GM23248 (cell line): ENCODE results near the gene MUSK. TPM values are rescaled to one million over a fixed set of nuclear protein-coding genes. Genes with fewer than 3 reads are reported as not detected.

Experiments
- DNase-seq: peaks from one replicate; pipeline ENCODE4 v3.0.0-alpha.2; 2015
- H2AFZ ChIP-seq: fragments of 200-600 bp; sonication (generic); 2 replicates; pipeline ENCODE4 v1.6.1; 2016; ENCODE audit warnings: antibody characterized with exemption
- H3F3A ChIP-seq: fragments of 200-600 bp; sonication (generic); 2 replicates; pipeline ENCODE4 v1.6.1; 2016; ENCODE audit warnings: mild to moderate bottlenecking, antibody characterized with exemption, mixed run types; ENCODE audit not compliant: insufficient read depth
- H3K27ac ChIP-seq: fragments of 200-600 bp; sonication (generic); 2 replicates; pipeline ENCODE4 v1.5.1; 2016; ENCODE audit warnings: mild to moderate bottlenecking
- H3K27me3 ChIP-seq: fragments of 200-600 bp; sonication (generic); replicated peaks from 2 replicates; pipeline ENCODE4 v1.6.1; 2016; ENCODE audit warnings: mild to moderate bottlenecking; ENCODE audit not compliant: insufficient read depth
- H3K36me3 ChIP-seq: fragments of 200-600 bp; sonication (generic); 2 replicates; pipeline ENCODE4 v1.6.1; 2016; ENCODE audit warnings: low read depth, mild to moderate bottlenecking
- H3K4me1 ChIP-seq: fragments of 200-600 bp; sonication (generic); 2 replicates; pipeline ENCODE4 v1.6.1; 2016; ENCODE audit warnings: mild to moderate bottlenecking; ENCODE audit not compliant: insufficient read depth
- H3K4me2 ChIP-seq: fragments of 200-600 bp; sonication (generic); one replicate; pipeline ENCODE4 v1.6.1; 2016; ENCODE audit warnings: mild to moderate bottlenecking; ENCODE audit not compliant: unreplicated experiment
- H3K4me3 ChIP-seq: fragments of 200-600 bp; sonication (generic); 2 replicates; pipeline ENCODE4 v1.5.1; 2016; ENCODE audit warnings: mild to moderate bottlenecking
- H3K79me2 ChIP-seq: fragments of 200-600 bp; sonication (generic); 2 replicates; pipeline ENCODE4 v1.6.1; 2016; ENCODE audit warnings: mild to moderate bottlenecking; ENCODE audit not compliant: insufficient read depth
- H3K9ac ChIP-seq: fragments of 200-600 bp; sonication (generic); 2 replicates; pipeline ENCODE4 v1.6.1; 2016; ENCODE audit warnings: mild to moderate bottlenecking
- H3K9me2 ChIP-seq: fragments of 200-600 bp; sonication (generic); 2 replicates; pipeline ENCODE4 v1.6.1; 2016; ENCODE audit warnings: mixed run types, mild to moderate bottlenecking, moderate library complexity; ENCODE audit not compliant: insufficient read depth
- H3K9me3 ChIP-seq: fragments of 200-600 bp; sonication (generic); one replicate; pipeline ENCODE4 v1.6.1; 2017; ENCODE audit warnings: low read depth
- H4K20me1 ChIP-seq: fragments of 200-600 bp; sonication (generic); 2 replicates; pipeline ENCODE4 v1.6.0; 2016; ENCODE audit not compliant: insufficient read depth
- EZH2 ChIP-seq: fragments of 200-600 bp; sonication (generic); IDR thresholded peaks from 2 replicates; pipeline ENCODE4 v1.6.1; 2018; ENCODE audit warnings: antibody characterized with exemption, mild to moderate bottlenecking; ENCODE audit not compliant: insufficient read depth, poor library complexity, severe bottlenecking
- EZH2phosphoT487 ChIP-seq: fragments of 200-600 bp; sonication (generic); IDR thresholded peaks from 2 replicates; pipeline ENCODE4 v1.6.1; 2018; ENCODE audit warnings: antibody characterized with exemption, moderate library complexity, mild to moderate bottlenecking, low read depth; ENCODE audit not compliant: insufficient read depth
- WGBS, 2 experiments: methylation state at CpG; one replicate each; pipeline ENCODE4 v1.1.6; 2015 to 2017; ENCODE audit warnings: low lambda C conversion rate in 2 of 2, low coverage in 1 of 2; ENCODE audit errors: missing lambda C conversion rate in 2 of 2; 5-methylcytosine and 5-hydroxymethylcytosine counted together
- in situ Hi-C: fragments of 300-500 bp; cut with MboI; formaldehyde crosslinking; loops from 2 replicates; pipeline ENCODE4 v1.15.0; 2020
- polyA plus RNA-seq: library from polyadenylated mRNA; unstranded; fragments of >200 nt; fragmentation: Nextera tagmentation; extraction: Ambion mirVana; gene quantifications from 2 replicates; pipeline ENCODE4 v1.2.1, GENCODE V29; 2016
- total RNA-seq: library from RNA; depleted of rRNA; stranded (reverse); fragments of >200 nt; shearing (Covaris generic); gene quantifications from 2 replicates; pipeline ENCODE4 v1.2.3, GENCODE V29; 2014

MUSK gene
- total and polyA plus RNA-seq, 2 experiments from 2014 or later: not detected

- Histone ChIP-seq H3K4me2 (no peak overlapping the region), H3K27ac (no peak overlapping the region), H2AFZ (no peak overlapping the region), H3K4me1 (no peaks in the 10 kb centered on the region; the same call in 1 of the 2 replicates), H4K20me1 (no peaks in the 10 kb centered on the region), H3F3A (no peaks in the 10 kb centered on the region), H3K79me2 (no peaks in the 10 kb centered on the region), H3K4me3 (no peak overlapping the region), H3K9me3 (no peaks in the 10 kb centered on the region), H3K9ac (no peak overlapping the region), H3K36me3 (no peaks in the 10 kb centered on the region), H3K27me3 (no peaks in the 10 kb centered on the region), H3K9me2 (no peaks in the 10 kb centered on the region)
- WGBS, 2 experiments: 76 to 80% methylated on average over 6 of the region's 6 CpGs
- in situ Hi-C loops: no loop called here
- DNase-seq: no peak
- TF ChIP-seq EZH2phosphoT487 (no peak), EZH2 (no peak)
Observed at GRCh38 chr9:110807956-110808598, 139.5 kb downstream of the MUSK start.

GRCh38 chr9:110808599-110808980 is 140.0 kb downstream of the MUSK start:
- Histone ChIP-seq H3K4me1 (no peaks in the 10 kb centered on the region), H3K4me3 (no peak overlapping the region), H3K27ac (no peak overlapping the region), H3K36me3 (no peaks in the 10 kb centered on the region), H3F3A (no peaks in the 10 kb centered on the region), H3K9ac (no peak overlapping the region), H3K4me2 (no peak overlapping the region), H3K79me2 (no peaks in the 10 kb centered on the region), H2AFZ (no peak overlapping the region), H3K9me3 (no peaks in the 10 kb centered on the region), H3K27me3 (no peaks in the 10 kb centered on the region), H4K20me1 (no peaks in the 10 kb centered on the region), H3K9me2 (no peaks in the 10 kb centered on the region)
- WGBS, 2 experiments: 96 to 97% methylated on average over 4 of the region's 4 CpGs
- DNase-seq: no peak
- TF ChIP-seq EZH2phosphoT487 (no peak), EZH2 (no peak)
- in situ Hi-C loops: no loop called here

GRCh38 chr9:110809038-110809595 is 140.5 kb downstream of the MUSK start:
- Histone ChIP-seq H3K9me3 (no peaks in the 10 kb centered on the region), H3K79me2 (no peaks in the 10 kb centered on the region), H3K4me1 (no peaks in the 10 kb centered on the region), H3K36me3 (no peaks in the 10 kb centered on the region), H3K4me3 (no peak overlapping the region), H3F3A (no peaks in the 10 kb centered on the region), H3K9ac (no peak overlapping the region), H3K27me3 (no peaks in the 10 kb centered on the region), H4K20me1 (no peaks in the 10 kb centered on the region), H3K27ac (no peak overlapping the region), H2AFZ (no peak overlapping the region), H3K4me2 (no peak overlapping the region), H3K9me2 (no peaks in the 10 kb centered on the region)
- TF ChIP-seq EZH2phosphoT487 (no peak), EZH2 (no peak)
- in situ Hi-C loops: no loop called here
- 97 to 100% methylated on average over 3 of the region's 3 CpGs for WGBS, 2 experiments
- no peak for DNase-seq

- in situ Hi-C loops: no loop called here
- 97 to 98% methylated on average over 1 of the region's 1 CpG for WGBS, 2 experiments
- no peak overlapping the region for H3K9ac ChIP-seq
Observed at GRCh38 chr9:110810262-110810976, 141.8 kb downstream of the MUSK start.

More at GRCh38 chr9:110810262-110810976, 141.8 kb downstream of the MUSK start:
- TF ChIP-seq EZH2 (no peak), EZH2phosphoT487 (no peak)
- Histone ChIP-seq H3K4me3 (no peak overlapping the region), H2AFZ (no peak overlapping the region), H4K20me1 (no peaks in the 10 kb centered on the region), H3K4me1 (no peaks in the 10 kb centered on the region), H3F3A (no peaks in the 10 kb centered on the region), H3K79me2 (no peaks in the 10 kb centered on the region), H3K4me2 (no peak overlapping the region), H3K27me3 (no peaks in the 10 kb centered on the region), H3K9me2 (no peaks in the 10 kb centered on the region), H3K27ac (no peak overlapping the region), H3K9me3 (no peaks in the 10 kb centered on the region), H3K36me3 (no peaks in the 10 kb centered on the region)
- no peak for DNase-seq
